Endothelial cell (in vitro differentiated cells): ENCODE data around the gene PCGF3. TPM values are rescaled to one million over a fixed set of nuclear protein-coding genes. Genes with fewer than 3 reads are reported as not detected.

Experiments
- DNase-seq: peaks from one replicate; pipeline ENCODE4 v3.0.0; 2021; ENCODE audit warnings: low spot score
- H3K27ac Mint-ChIP-seq: one replicate; pipeline ENCODE4 v1.8.0; 2021; ENCODE audit warnings: mixed read lengths, inconsistent platforms; ENCODE audit not compliant: unreplicated experiment
- H3K27me3 Mint-ChIP-seq: one replicate; pipeline ENCODE4 v1.8.0; 2021; ENCODE audit warnings: mild to moderate bottlenecking, moderate library complexity, mixed read lengths, inconsistent platforms; ENCODE audit not compliant: unreplicated experiment
- H3K36me3 Mint-ChIP-seq: one replicate; pipeline ENCODE4 v1.8.0; 2021; ENCODE audit warnings: mild to moderate bottlenecking, low read depth, mixed read lengths, inconsistent platforms; ENCODE audit not compliant: unreplicated experiment
- H3K4me1 Mint-ChIP-seq: one replicate; pipeline ENCODE4 v1.8.0; 2021; ENCODE audit warnings: mild to moderate bottlenecking, mixed read lengths, inconsistent platforms; ENCODE audit not compliant: unreplicated experiment
- H3K4me3 Mint-ChIP-seq: one replicate; pipeline ENCODE4 v1.8.0; 2021; ENCODE audit warnings: mild to moderate bottlenecking, mixed read lengths, inconsistent platforms; ENCODE audit not compliant: unreplicated experiment
- H3K9me3 Mint-ChIP-seq: one replicate; pipeline ENCODE4 v1.8.0; 2021; ENCODE audit warnings: mixed read lengths, inconsistent platforms; ENCODE audit not compliant: unreplicated experiment
- total RNA-seq: library from RNA; stranded (reverse); fragmentation: NEBNext Ultra II Directional; extraction: Animal tissue kit (Norgen Biotek cat#: 25700); gene quantifications from one replicate; pipeline ENCODE4 v1.2.1, GENCODE V29; 2021; ENCODE audit not compliant: unreplicated experiment
- TF ChIP-seq, protein P1 (sequence below): fragments of 200-600 bp; sonication (generic); IDR thresholded peaks from one replicate; pipeline ENCODE4 v1.5.0; 2021; ENCODE audit warnings: antibody characterized with exemption; ENCODE audit not compliant: unreplicated experiment

Gene PCGF3
- total RNA-seq, 1 donor from 2014 or later, result 84.5 TPM

DNA sequence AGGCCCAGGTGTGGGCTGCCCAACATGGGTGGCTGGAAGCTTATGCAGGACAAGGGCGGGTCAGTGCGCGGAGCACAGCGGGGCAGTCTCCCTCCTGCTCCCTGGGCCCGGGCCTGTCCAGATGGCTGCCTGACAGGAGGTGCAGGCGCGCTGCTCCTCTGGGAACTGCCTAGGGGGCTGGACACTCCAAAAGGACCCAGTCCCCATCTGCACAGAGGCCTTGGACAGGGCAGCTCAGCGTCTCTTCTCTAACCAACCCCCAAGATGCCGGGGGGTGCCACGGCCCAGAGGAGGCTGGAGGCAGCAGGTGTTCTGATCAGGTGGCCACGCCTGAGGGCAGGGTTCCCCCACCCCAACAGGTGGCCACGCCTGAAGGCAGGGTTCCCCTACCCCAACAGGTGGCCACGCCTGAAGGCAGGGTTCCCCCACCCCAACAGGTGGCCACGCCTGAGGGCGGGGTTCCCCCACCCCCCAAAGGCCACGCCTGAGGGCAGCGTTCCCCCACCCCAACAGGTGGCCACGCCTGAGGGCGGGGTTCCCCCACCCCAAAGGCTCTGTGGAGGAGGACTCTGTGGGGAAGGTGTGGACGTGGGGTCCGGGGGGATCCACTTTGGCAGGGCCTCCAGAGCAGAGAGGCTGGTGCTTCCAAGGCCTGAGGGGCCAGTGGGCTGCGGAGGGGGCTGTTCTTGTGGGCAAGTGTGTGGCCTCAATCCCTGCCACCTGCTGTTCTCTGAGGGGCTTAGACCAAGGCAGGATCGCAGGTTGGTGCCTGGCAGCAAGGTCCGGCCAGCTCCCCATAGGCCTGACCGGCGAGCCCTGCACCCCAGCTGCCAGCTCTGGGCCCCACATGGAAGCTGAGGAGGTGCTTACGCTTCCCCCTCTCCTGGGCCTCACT is 84.2 kb downstream of the PCGF3 start:
- H3K4me1 Mint-ChIP-seq, result peaks cover 9% of the 10 kb centered on the region
- TF ChIP-seq, protein P1, sequence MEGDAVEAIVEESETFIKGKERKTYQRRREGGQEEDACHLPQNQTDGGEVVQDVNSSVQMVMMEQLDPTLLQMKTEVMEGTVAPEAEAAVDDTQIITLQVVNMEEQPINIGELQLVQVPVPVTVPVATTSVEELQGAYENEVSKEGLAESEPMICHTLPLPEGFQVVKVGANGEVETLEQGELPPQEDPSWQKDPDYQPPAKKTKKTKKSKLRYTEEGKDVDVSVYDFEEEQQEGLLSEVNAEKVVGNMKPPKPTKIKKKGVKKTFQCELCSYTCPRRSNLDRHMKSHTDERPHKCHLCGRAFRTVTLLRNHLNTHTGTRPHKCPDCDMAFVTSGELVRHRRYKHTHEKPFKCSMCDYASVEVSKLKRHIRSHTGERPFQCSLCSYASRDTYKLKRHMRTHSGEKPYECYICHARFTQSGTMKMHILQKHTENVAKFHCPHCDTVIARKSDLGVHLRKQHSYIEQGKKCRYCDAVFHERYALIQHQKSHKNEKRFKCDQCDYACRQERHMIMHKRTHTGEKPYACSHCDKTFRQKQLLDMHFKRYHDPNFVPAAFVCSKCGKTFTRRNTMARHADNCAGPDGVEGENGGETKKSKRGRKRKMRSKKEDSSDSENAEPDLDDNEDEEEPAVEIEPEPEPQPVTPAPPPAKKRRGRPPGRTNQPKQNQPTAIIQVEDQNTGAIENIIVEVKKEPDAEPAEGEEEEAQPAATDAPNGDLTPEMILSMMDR, result no peak
- no peak overlapping the region for H3K4me3 Mint-ChIP-seq
- H3K9me3 Mint-ChIP-seq, result no peaks in the 10 kb centered on the region
- H3K27ac Mint-ChIP-seq, result no peak overlapping the region
- peaks cover 5% of the 10 kb centered on the region for H3K36me3 Mint-ChIP-seq
- DNase-seq, result no peak
- peaks cover 27% of the 10 kb centered on the region for H3K27me3 Mint-ChIP-seq

- DNase-seq, result no peak
- no peaks in the 10 kb centered on the region for H3K9me3 Mint-ChIP-seq
- H3K4me3 Mint-ChIP-seq, result no peak overlapping the region
- peaks cover 5% of the 10 kb centered on the region for H3K36me3 Mint-ChIP-seq
- H3K27ac Mint-ChIP-seq, result peak overlapping the region; percentile 11
- H3K27me3 Mint-ChIP-seq, result peaks cover 27% of the 10 kb centered on the region
- TF ChIP-seq, protein P1, result no peak
- peaks cover 6% of the 10 kb centered on the region for H3K4me1 Mint-ChIP-seq
Observed at GRCh38 chr4:790466-790820, 84.8 kb downstream of the PCGF3 start.

- Mint-ChIP-seq H3K9me3 (no peaks in the 10 kb centered on the region), H3K36me3 (peaks cover 5% of the 10 kb centered on the region), H3K4me3 (no peak overlapping the region), H3K27me3 (peaks cover 28% of the 10 kb centered on the region), H3K4me1 (peaks cover 6% of the 10 kb centered on the region), H3K27ac (no peak overlapping the region)
- TF ChIP-seq, protein P1, result no peak
- DNase-seq, result no peak
Observed at GRCh38 chr4:791252-791897, 85.7 kb downstream of the PCGF3 start.

DNA sequence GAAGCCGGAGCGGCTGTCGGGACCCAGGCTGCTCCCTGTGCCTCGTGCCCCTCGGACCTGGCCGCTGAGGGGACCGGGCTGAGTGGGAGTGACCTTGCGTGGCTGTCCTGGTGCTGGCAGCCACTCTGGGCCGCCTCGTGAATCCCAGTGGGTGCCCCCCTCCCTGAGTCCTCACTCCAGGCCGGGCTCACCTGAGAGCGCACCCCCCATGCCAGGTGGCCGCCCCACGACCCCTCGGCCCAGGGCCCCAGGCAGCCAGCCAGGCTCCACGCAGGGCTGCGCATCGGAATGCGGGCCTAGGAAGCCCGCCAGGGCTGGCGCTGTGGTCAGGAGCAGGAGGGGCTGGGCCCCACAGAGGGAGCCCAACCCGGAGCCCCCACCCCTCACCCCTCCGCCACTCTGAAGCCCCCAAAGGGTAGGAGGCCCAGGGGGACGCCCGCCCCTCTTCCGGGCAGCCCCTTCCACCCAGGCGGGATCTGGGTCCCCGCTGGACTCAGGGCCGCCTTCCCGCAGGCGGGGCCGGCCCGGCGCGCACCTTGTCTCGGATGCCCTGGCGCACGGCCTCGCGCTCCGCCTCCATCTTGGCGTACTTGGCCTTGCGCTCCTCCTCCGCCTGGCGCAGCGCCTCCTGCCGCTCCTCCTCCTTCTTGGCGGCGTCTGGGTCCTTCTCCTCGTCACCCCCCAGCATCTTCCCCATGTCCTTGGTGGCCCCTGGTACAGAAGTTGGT is 86.4 kb downstream of the PCGF3 start:
- Mint-ChIP-seq H3K4me3 (no peak overlapping the region), H3K27me3 (peaks cover 31% of the 10 kb centered on the region), H3K27ac (no peak overlapping the region), H3K4me1 (peaks cover 6% of the 10 kb centered on the region), H3K36me3 (peaks cover 4% of the 10 kb centered on the region), H3K9me3 (no peaks in the 10 kb centered on the region)
- no peak for DNase-seq
- TF ChIP-seq, protein P1, result no peak
